GM19452 (cell line): Measurements from ENCODE around the gene THSD4.

Experiments used
- ATAC-seq: cut with Tn5 transposase; IDR thresholded peaks from one replicate; pipeline ENCODE4 v1.9.1; 2021; ENCODE audit not compliant: unreplicated experiment

THSD4 gene

GRCh38 chr15:71565006-71565405, 449.7 kb downstream of the THSD4 start:
- ATAC-seq, result no peak

DNA sequence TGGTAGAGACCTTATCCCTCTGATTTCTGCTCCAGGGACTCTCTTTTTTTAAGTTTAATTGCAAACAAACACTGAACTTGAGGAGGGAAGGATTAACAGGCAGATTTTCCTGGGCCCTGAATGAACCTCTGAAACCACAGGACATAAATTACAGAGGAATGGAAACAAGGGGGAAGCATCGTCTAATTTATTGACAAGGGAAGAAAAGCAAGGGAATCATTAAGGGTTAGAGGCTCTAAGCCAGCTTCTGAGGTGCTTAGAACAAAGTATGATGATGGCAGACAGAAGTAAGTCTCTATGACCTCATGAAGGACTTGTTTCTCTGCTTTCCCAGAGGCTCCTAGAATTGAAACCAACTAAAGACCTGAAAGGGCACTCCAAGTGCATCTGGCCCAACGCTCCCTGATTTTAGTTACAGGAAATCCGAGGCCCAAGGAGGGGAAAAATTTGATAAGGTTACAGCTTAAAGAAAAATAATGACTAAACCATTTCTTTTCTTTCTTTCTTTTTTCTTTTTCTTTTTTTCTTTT, 450.4 kb downstream of the THSD4 start:
- no peak for ATAC-seq

- no peak for ATAC-seq
Measured at GRCh38 chr15:71566226-71566625, 451.0 kb downstream of the THSD4 start.

DNA sequence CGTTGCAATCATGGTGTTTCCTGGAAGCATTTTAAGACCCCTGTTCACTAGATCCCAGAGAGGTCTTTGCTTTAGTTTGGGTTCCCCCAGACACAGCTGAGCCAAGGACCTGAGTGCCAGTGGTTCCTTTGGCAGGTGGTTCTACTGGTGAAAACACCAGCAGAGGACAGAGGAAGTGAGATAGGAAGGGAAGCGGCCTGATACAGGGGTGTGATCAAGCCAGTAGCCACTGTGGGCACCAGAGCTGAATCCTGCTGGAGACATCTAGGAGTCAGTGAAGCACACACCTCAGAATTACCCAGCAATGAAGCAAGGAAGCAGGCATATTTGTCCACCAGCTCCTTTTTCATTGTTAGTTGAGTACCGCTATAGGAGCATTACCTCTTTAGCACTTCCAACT, 451.9 kb downstream of the THSD4 start:
- ATAC-seq, result no peak

DNA sequence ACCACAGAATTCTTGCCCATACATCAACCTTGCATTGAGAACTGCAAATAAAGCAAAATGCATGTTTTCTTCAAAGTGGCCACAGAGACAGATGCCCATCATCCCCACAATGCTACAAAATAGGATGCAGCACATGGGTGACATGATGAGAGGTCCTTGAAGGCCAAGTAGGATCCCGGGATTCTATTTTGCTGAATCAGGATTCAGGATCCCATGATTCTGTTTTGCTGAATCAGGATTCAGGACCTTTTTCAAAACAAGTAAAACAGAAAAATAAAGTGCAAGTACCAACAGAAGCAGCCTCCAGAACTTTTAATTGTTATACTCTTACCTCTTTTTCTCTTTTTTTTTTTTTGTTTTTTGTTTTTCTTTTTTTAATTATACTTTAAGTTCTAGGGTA, 453.0 kb downstream of the THSD4 start:
- ATAC-seq, result no peak

DNA sequence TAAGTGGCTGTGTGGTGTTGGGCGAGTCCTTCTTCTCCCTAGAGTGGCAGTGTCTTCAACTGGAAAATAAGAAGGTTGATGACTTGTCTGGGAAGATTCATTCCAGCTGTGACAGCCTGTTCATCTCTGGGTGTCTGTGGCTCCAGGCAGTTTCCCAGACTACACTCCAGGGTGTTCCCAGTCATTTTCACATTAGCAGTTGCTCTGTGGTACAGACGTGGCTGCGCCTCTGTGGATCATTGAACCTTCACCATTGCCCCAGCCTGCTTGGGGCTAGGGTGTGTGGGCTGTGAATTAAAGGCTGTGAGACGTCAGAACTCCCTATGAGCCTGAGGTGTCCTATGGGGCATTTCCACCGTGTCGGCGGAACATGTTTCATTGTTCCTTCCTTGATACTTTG, 455.5 kb downstream of the THSD4 start:
- no peak for ATAC-seq

- no peak for ATAC-seq
Measured at GRCh38 chr15:71571641-71572040, 456.4 kb downstream of the THSD4 start.

GRCh38 chr15:71572452-71573053, 457.3 kb downstream of the THSD4 start:
- ATAC-seq, result no peak

- no peak for ATAC-seq
Measured at GRCh38 chr15:71573599-71573998, 458.3 kb downstream of the THSD4 start.

DNA sequence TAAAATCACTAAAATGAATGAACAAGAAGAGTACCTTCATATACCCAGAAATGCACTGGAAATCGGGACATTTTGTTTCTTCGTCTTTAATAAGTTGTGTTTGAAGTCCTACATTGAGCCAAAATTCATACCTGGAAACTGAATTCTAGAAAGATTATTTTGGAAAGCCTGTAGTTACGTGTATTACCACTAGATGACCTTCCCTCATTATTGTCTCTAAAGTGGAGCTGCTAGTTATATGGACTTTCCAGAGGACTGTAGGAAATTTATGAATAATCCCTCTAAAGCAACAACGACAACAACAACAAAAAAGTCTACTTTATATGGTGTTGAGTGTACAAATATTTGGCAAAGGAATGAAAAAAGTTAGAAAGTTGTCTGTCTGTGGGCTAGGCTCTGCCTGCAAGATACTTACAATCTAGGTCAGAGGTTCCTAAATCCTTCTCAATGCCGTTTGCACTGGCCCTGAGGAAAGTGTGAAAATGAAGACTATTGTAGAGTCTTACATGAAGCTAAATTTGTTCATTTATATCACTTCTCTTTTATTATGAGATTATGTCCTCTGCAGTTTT, 460.3 kb downstream of the THSD4 start:
- no peak for ATAC-seq

- ATAC-seq, result no peak
Measured at GRCh38 chr15:71577071-71577470, 461.8 kb downstream of the THSD4 start.

DNA sequence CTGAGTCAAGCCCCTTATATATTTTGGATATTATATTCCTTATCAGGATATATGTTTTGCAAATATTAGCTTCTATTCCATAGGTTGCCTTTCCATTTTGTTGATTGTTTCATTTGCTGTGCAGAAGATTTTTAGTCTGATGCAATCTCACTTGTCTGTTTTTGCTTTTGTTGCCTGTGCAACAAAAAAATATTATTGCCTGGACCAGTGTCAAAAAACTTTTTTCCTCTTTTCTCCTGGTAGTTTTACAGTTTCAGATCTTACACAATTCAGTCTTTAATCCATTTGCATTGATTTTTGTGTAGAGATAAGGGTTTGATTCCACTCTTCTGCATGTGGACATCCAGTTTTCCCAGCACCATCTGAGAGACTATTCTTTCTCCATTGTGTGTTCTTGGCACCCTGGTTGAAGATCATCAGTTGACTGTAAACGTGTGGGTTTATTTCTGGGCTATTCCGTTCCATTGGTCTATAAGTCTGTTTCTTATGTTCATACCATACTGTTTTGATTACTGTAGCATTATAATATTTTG, 466.2 kb downstream of the THSD4 start:
- no peak for ATAC-seq

- no peak for ATAC-seq
Measured at GRCh38 chr15:71585159-71585558, 469.9 kb downstream of the THSD4 start.

GRCh38 chr15:71586463-71586862, 471.2 kb downstream of the THSD4 start:
- ATAC-seq, result no peak

- ATAC-seq, result no peak
Measured at GRCh38 chr15:71588746-71589145, 473.5 kb downstream of the THSD4 start.

GRCh38 chr15:71591057-71591456, 475.8 kb downstream of the THSD4 start:
- ATAC-seq, result no peak

- no peak for ATAC-seq
Measured at GRCh38 chr15:71592203-71592602, 476.9 kb downstream of the THSD4 start.

- ATAC-seq, result no peak
Measured at GRCh38 chr15:71595846-71596553, 480.7 kb downstream of the THSD4 start.

DNA sequence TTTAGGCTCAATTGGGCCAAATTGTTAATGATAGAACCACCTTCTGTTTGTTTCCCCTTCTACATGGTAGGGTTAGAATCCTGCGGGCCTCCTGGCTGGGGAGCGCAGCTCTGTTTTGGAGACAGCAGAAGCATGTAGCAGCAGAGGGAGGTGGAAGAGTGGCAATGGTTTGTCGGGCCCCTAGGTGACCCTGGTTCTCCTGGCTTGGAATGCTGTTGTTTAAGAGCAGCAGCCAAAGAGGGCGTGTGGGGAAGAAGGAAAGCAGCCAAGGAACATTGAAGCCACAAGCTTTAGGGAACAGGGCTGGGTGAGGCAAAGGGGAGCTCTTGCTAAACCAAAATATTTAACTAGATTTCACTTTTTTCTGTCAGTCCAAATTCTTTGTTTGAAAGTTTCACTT, 481.4 kb downstream of the THSD4 start:
- ATAC-seq, result no peak

DNA sequence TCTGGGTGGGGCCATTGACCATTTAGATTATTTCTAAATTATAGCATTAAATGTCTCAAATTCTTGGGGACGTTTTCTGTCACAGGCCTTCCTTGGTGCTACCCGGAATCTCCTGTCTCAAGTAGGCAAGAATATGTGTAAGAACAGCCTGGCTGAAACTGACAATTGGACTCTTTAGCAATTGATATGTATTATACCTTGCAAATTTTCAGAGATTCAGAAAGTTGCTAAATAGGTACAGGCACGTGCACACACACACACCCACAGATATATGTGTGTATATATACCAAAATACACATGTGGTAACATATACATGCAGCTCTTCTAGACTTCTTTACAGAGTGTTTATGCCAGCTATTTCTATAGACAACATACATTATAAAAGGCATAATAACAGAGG, 481.9 kb downstream of the THSD4 start:
- ATAC-seq, result no peak

GRCh38 chr15:71597637-71598036, 482.4 kb downstream of the THSD4 start:
- no peak for ATAC-seq

- ATAC-seq, result no peak
Measured at GRCh38 chr15:71598741-71599140, 483.5 kb downstream of the THSD4 start.
